Measurements from ENCODE around the gene NSDHL.

The NSDHL gene

GRCh38 chrX:152871260-152871659 is 40.4 kb downstream of the NSDHL start:
- no peaks in the 10 kb centered on the region for H3K9me3 ChIP-seq (ENCODE audit: control insufficient read depth, low read length)
- H3K27ac ChIP-seq (ENCODE audit: low read depth, low read length, severe bottlenecking) = no peak overlapping the region
- WGBS, 2 experiments (ENCODE audit: insufficient coverage in 2 of 2) = 86 to 98% methylated on average over 4 of the region's 9 CpGs
- H3K4me3 ChIP-seq (ENCODE audit: extremely low read depth, insufficient read depth, low read length, poor library complexity, severe bottlenecking) = no peak overlapping the region
- peaks cover 38% of the 10 kb centered on the region for H3K36me3 ChIP-seq (ENCODE audit: control insufficient read depth, insufficient read depth, low read length)
- H3K4me1 ChIP-seq (ENCODE audit: control insufficient read depth, insufficient read depth, low read length, poor library complexity, severe bottlenecking) = no peaks in the 10 kb centered on the region

DNA sequence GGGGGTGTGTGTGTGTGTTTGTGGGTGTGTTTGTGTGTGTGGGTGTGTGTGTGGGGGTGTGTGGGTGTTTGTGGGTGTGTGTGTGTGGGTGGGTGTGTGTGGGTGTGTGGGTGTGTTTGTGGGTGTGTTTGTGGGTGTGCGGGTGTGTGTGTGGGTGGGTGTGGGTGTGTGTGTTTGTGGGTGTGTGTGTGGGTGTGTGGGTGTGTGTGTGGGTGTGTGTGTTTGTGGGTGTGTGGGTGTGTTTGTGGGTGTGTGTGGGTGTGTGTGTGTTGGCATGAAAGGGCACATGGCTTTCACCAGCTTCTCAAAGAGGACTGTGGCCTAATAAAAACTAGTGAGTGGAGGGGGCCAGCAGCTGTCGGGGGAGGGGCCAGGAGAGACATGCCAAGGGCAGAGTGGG is 41.7 kb downstream of the NSDHL start:
- no peaks in the 10 kb centered on the region for H3K4me1 ChIP-seq (ENCODE audit: control insufficient read depth, insufficient read depth, low read length, poor library complexity, severe bottlenecking)
- H3K36me3 ChIP-seq (ENCODE audit: control insufficient read depth, insufficient read depth, low read length) = peaks cover 27% of the 10 kb centered on the region
- no CpG with 5 or more reads among the region's 2 CpGs for WGBS, 2 experiments (ENCODE audit: insufficient coverage in 2 of 2)
- no peak overlapping the region for H3K27ac ChIP-seq (ENCODE audit: low read depth, low read length, severe bottlenecking)
- no peaks in the 10 kb centered on the region for H3K9me3 ChIP-seq (ENCODE audit: control insufficient read depth, low read length)
- H3K4me3 ChIP-seq (ENCODE audit: extremely low read depth, insufficient read depth, low read length, poor library complexity, severe bottlenecking) = no peak overlapping the region

- Histone ChIP-seq H3K4me3 (ENCODE audit: extremely low read depth, insufficient read depth, low read length, poor library complexity, severe bottlenecking) (no peak overlapping the region), H3K36me3 (ENCODE audit: control insufficient read depth, insufficient read depth, low read length) (peaks cover 20% of the 10 kb centered on the region)
- WGBS, 2 experiments (ENCODE audit: insufficient coverage in 2 of 2) = 80% methylated on average over 1 of the region's 2 CpGs; no CpG with 5 or more reads in 1 of the 2 experiments
Measured at GRCh38 chrX:152873361-152873760, 42.5 kb downstream of the NSDHL start.

GRCh38 chrX:152876931-152877840 is 46.3 kb downstream of the NSDHL start:
- 82 to 93% methylated on average over 6 to 7 of the region's 10 CpGs for WGBS, 2 experiments (ENCODE audit: insufficient coverage in 2 of 2)
- Histone ChIP-seq H3K4me3 (ENCODE audit: extremely low read depth, insufficient read depth, low read length, poor library complexity, severe bottlenecking) (no peak overlapping the region), H3K36me3 (ENCODE audit: control insufficient read depth, insufficient read depth, low read length) (no peaks in the 10 kb centered on the region), H3K27ac (ENCODE audit: low read depth, low read length, severe bottlenecking) (no peak overlapping the region), H3K4me1 (ENCODE audit: control insufficient read depth, insufficient read depth, low read length, poor library complexity, severe bottlenecking) (no peaks in the 10 kb centered on the region), H3K9me3 (ENCODE audit: control insufficient read depth, low read length) (no peaks in the 10 kb centered on the region)

More at GRCh38 chrX:152873361-152873760, 42.5 kb downstream of the NSDHL start:
- H3K4me1 ChIP-seq (ENCODE audit: control insufficient read depth, insufficient read depth, low read length, poor library complexity, severe bottlenecking) = no peaks in the 10 kb centered on the region
- no peaks in the 10 kb centered on the region for H3K9me3 ChIP-seq (ENCODE audit: control insufficient read depth, low read length)
- no peak overlapping the region for H3K27ac ChIP-seq (ENCODE audit: low read depth, low read length, severe bottlenecking)

GRCh38 chrX:152878976-152879755 is 48.3 kb downstream of the NSDHL start:
- Histone ChIP-seq H3K36me3 (ENCODE audit: control insufficient read depth, insufficient read depth, low read length) (no peaks in the 10 kb centered on the region), H3K27ac (ENCODE audit: low read depth, low read length, severe bottlenecking) (no peak overlapping the region), H3K4me1 (ENCODE audit: control insufficient read depth, insufficient read depth, low read length, poor library complexity, severe bottlenecking) (no peaks in the 10 kb centered on the region), H3K4me3 (ENCODE audit: extremely low read depth, insufficient read depth, low read length, poor library complexity, severe bottlenecking) (no peak overlapping the region), H3K9me3 (ENCODE audit: control insufficient read depth, low read length) (no peaks in the 10 kb centered on the region)
- 84 to 93% methylated on average over 5 to 10 of the region's 16 CpGs for WGBS, 2 experiments (ENCODE audit: insufficient coverage in 2 of 2)

DNA sequence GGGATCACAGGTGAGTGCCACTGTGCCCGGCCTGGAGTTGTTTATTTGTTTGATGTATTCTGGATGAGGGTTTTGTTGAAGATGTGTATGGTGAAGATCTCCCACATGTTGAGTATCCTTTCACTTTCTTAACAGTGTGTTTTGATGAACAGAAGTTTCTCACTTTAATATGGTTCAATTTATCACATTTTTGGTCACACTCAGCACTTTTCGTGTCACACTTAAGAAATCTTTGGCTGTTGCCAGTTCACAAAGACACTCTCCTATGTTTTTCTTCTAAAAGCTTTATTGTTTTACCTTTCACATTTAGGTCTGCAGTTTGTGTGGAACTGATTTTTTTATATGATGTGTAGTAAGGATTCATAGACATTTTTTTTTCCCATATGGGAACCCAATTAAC is 50.4 kb downstream of the NSDHL start:
- Histone ChIP-seq H3K4me1 (ENCODE audit: control insufficient read depth, insufficient read depth, low read length, poor library complexity, severe bottlenecking) (no peaks in the 10 kb centered on the region), H3K4me3 (ENCODE audit: extremely low read depth, insufficient read depth, low read length, poor library complexity, severe bottlenecking) (no peak overlapping the region), H3K9me3 (ENCODE audit: control insufficient read depth, low read length) (no peaks in the 10 kb centered on the region), H3K36me3 (ENCODE audit: control insufficient read depth, insufficient read depth, low read length) (no peaks in the 10 kb centered on the region), H3K27ac (ENCODE audit: low read depth, low read length, severe bottlenecking) (no peak overlapping the region)
- WGBS, 2 experiments (ENCODE audit: insufficient coverage in 2 of 2) = no CpG with 5 or more reads among the region's 2 CpGs

GRCh38 chrX:152884171-152884570 is 53.3 kb downstream of the NSDHL start:
- WGBS, 2 experiments (ENCODE audit: insufficient coverage in 2 of 2) = 74% methylated on average over 3 of the region's 6 CpGs; no CpG with 5 or more reads in 1 of the 2 experiments
- Histone ChIP-seq H3K4me1 (ENCODE audit: control insufficient read depth, insufficient read depth, low read length, poor library complexity, severe bottlenecking) (no peaks in the 10 kb centered on the region), H3K27ac (ENCODE audit: low read depth, low read length, severe bottlenecking) (no peak overlapping the region), H3K36me3 (ENCODE audit: control insufficient read depth, insufficient read depth, low read length) (no peaks in the 10 kb centered on the region), H3K9me3 (ENCODE audit: control insufficient read depth, low read length) (no peaks in the 10 kb centered on the region), H3K4me3 (ENCODE audit: extremely low read depth, insufficient read depth, low read length, poor library complexity, severe bottlenecking) (no peak overlapping the region)

DNA sequence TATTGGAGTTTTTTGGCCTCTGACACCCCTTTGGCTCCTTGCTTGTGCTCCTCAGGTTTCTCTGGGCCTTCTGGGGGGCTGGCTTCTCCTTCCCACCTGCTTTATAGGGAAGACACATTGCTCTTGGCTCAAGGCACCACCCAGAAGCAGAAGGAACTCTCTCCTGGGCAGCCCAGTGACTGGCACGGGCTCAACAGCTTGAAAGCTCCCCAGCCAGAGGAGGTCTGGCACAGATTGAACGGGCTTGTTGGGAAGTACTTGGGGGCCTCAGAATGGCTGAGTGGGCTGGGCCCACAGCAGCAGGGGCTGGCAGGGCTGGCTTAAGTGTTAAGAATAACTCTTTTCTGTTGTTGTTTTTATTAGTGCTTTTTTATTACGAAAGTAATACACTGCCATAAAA is 55.9 kb downstream of the NSDHL start:
- no peak overlapping the region for H3K27ac ChIP-seq (ENCODE audit: low read depth, low read length, severe bottlenecking)
- H3K4me1 ChIP-seq (ENCODE audit: control insufficient read depth, insufficient read depth, low read length, poor library complexity, severe bottlenecking) = no peaks in the 10 kb centered on the region
- H3K36me3 ChIP-seq (ENCODE audit: control insufficient read depth, insufficient read depth, low read length) = no peaks in the 10 kb centered on the region
- H3K9me3 ChIP-seq (ENCODE audit: control insufficient read depth, low read length) = no peaks in the 10 kb centered on the region
- WGBS, 2 experiments (ENCODE audit: insufficient coverage in 2 of 2) = 75% methylated on average over 2 of the region's 3 CpGs; no CpG with 5 or more reads in 1 of the 2 experiments
- H3K4me3 ChIP-seq (ENCODE audit: extremely low read depth, insufficient read depth, low read length, poor library complexity, severe bottlenecking) = no peak overlapping the region

GRCh38 chrX:152892499-152892898 is 61.6 kb downstream of the NSDHL start:
- H3K27ac ChIP-seq (ENCODE audit: low read depth, low read length, severe bottlenecking) = no peak overlapping the region
- H3K4me3 ChIP-seq (ENCODE audit: extremely low read depth, insufficient read depth, low read length, poor library complexity, severe bottlenecking) = no peak overlapping the region
- peaks cover 11% of the 10 kb centered on the region for H3K4me1 ChIP-seq (ENCODE audit: control insufficient read depth, insufficient read depth, low read length, poor library complexity, severe bottlenecking)
- no peaks in the 10 kb centered on the region for H3K9me3 ChIP-seq (ENCODE audit: control insufficient read depth, low read length)
- WGBS, 2 experiments (ENCODE audit: insufficient coverage in 2 of 2) = no CpG with 5 or more reads among the region's 4 CpGs
- no peaks in the 10 kb centered on the region for H3K36me3 ChIP-seq (ENCODE audit: control insufficient read depth, insufficient read depth, low read length)

DNA sequence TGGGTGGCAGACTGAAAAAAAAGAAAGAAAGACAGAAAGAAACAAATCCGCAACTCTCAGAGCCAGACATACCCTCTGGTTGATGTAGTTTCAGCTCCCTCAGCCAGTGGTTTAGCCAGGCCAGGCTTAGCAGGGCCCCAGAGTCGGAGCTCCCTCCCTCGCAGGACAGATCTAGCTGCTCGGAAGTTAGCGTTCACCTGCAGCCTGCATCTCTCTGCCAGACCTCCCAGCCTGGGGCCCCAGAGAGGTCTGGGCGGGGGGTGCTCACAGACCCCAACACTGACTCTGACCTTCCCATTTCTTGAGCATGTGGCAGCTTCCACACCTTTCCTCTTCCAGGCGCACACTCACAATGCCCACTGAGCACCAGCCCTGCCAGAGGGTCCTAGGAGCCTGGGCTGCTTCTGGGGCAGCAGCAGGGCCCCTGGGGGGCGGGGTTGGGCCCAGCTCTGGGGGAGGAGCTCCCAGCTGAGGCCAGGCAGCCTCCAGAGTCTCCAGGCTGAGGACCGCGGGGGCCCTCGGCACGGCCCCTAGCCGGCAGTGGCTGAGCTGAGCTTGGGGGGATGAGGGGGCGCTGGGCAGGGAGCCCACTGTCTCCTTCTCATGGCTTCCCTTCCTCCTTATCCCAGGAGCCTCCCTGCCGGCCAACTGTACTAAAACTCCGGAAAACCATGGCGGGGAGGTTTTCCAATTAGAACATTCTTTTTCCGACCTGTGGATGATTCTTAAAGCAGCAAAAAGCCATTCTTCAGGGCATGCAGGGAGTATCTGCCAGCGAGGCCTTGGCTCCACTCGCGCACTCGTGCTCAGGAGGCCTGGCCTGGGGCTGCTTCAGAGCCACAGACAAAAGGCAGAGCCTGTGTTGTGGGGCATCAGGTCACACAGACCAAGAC is 62.4 kb downstream of the NSDHL start:
- no peak overlapping the region for H3K4me3 ChIP-seq (ENCODE audit: extremely low read depth, insufficient read depth, low read length, poor library complexity, severe bottlenecking)
- H3K27ac ChIP-seq (ENCODE audit: low read depth, low read length, severe bottlenecking) = no peak overlapping the region
- WGBS, 2 experiments (ENCODE audit: insufficient coverage in 2 of 2) = 61 to 73% methylated on average over 5 to 10 of the region's 22 CpGs
- no peaks in the 10 kb centered on the region for H3K9me3 ChIP-seq (ENCODE audit: control insufficient read depth, low read length)
- H3K36me3 ChIP-seq (ENCODE audit: control insufficient read depth, insufficient read depth, low read length) = no peaks in the 10 kb centered on the region
- H3K4me1 ChIP-seq (ENCODE audit: control insufficient read depth, insufficient read depth, low read length, poor library complexity, severe bottlenecking) = peaks cover 11% of the 10 kb centered on the region

Data from mesodermal cell (in vitro differentiated cells).